HepG2 (cell line): ENCODE measurements around the gene NWD2. TPM values are rescaled to one million over a fixed set of nuclear protein-coding genes. Genes with fewer than 3 reads are reported as not detected.

Source experiments
- ATAC-seq: fragments of 200-7000 bp; cut with Tn5 transposase; 3 replicates; pipeline ENCODE4 v1.9.1; 2020; ENCODE audit warnings: mild to moderate bottlenecking, moderate library complexity
- BruUV-seq: library from RNA; stranded (reverse); fragments of 400-500 nt; replicated peaks from 2 replicates; lab custom pipeline; 2021; lab: Mats Ljungman, UMichigan
- CTCF ChIA-PET: fragments of 300-600 bp; formaldehyde crosslinking; extraction: SDS; loops from one replicate; lab custom pipeline; 2021; ENCODE audit warnings: low total read pairs, inconsistent platforms, low intra/inter-chr PET ratio; lab: Yijun Ruan, JAX
- POLR2A ChIA-PET: fragments of 350-600 bp; sonication (Branson Sonifier 250); formaldehyde crosslinking; loops from one replicate; lab custom pipeline; 2020; ENCODE audit warnings: antibody characterized with exemption, inconsistent platforms; lab: Yijun Ruan, JAX
- DNase-seq: peaks from one replicate; pipeline ENCODE4 v3.0.0-alpha.2; 2015; ENCODE audit warnings: low spot score
- FAIRE-seq: peaks from 3 replicates; lab custom pipeline; 2011; peaks lifted over from hg19 to GRCh38; lab: Jason Lieb, UNC
- H2AFZ ChIP-seq: one replicate; pipeline ENCODE4 v1.6.1; 2011; ENCODE audit warnings: low read length, inconsistent platforms
- H3K27ac ChIP-seq: fragments of 300-600 bp; 3 replicates; pipeline ENCODE4 v1.8.0; 2011; ENCODE audit warnings: mixed run types, mild to moderate bottlenecking, mixed read lengths, low read length, inconsistent platforms; ENCODE audit not compliant: insufficient read depth; ENCODE audit errors: extremely low read length
- H3K27me3 ChIP-seq, 2 experiments: fragments of 200-600 bp in 1 of 2; 2 replicates in 1 of 2; 3 replicates in 1 of 2; pipeline versions ENCODE4 v1.6.0 to v1.8.0; 2011; ENCODE audit warnings: low read length in 2 of 2, mild to moderate bottlenecking in 2 of 2, moderate library complexity in 2 of 2, inconsistent platforms in 1 of 2; ENCODE audit not compliant: insufficient read depth in 2 of 2, control insufficient read depth in 1 of 2
- H3K36me3 ChIP-seq, 2 experiments: fragments of 200-600 bp in 1 of 2; replicated peaks in 1 of 2; 2 replicates in 1 of 2; 3 replicates in 1 of 2; pipeline versions ENCODE4 v1.5.1 to v1.8.0; 2011; ENCODE audit warnings: low read length in 2 of 2, inconsistent platforms in 1 of 2; ENCODE audit not compliant: insufficient read depth in 2 of 2, control insufficient read depth in 1 of 2
- H3K4me1 ChIP-seq: 2 replicates; pipeline ENCODE4 v1.5.1; 2012; ENCODE audit warnings: low read length, inconsistent platforms; ENCODE audit not compliant: insufficient read depth
- H3K4me2 ChIP-seq: 2 replicates; pipeline ENCODE4 v1.6.0; 2011; ENCODE audit warnings: low read depth, low read length, inconsistent platforms
- H3K4me3 ChIP-seq, 3 experiments: fragments of 200-600 bp in 1 of 3; sonication (generic), shearing (Covaris generic) in 1 of 3; replicated peaks in 1 of 3; 2 replicates each; pipeline ENCODE4 v1.5.1; 2011 to 2016; ENCODE audit warnings: low read length in 3 of 3, inconsistent platforms in 2 of 3, low read depth in 2 of 3, mild to moderate bottlenecking in 2 of 3, control low read depth in 1 of 3, mixed read lengths in 1 of 3; ENCODE audit not compliant: insufficient read depth in 1 of 3
- H3K79me2 ChIP-seq: one replicate; pipeline ENCODE4 v1.6.1; 2011; ENCODE audit warnings: low read length, inconsistent platforms; ENCODE audit not compliant: insufficient read depth
- H3K9ac ChIP-seq: 2 replicates; pipeline ENCODE4 v1.6.0; 2011; ENCODE audit warnings: mild to moderate bottlenecking, low read depth, low read length, inconsistent platforms; ENCODE audit not compliant: insufficient read depth
- H3K9me3 ChIP-seq: 2 replicates; pipeline ENCODE4 v1.5.1; 2012; ENCODE audit warnings: mild to moderate bottlenecking, low read length
- H4K20me1 ChIP-seq: 2 replicates; pipeline ENCODE4 v1.6.0; 2011; ENCODE audit warnings: inconsistent platforms, mild to moderate bottlenecking, low read length, moderate library complexity; ENCODE audit not compliant: insufficient read depth
- AGO2 ChIP-seq: fragments of 200-400 bp; formaldehyde crosslinking; optimal IDR thresholded peaks from 2 replicates; pipeline ENCODE3; 2017; ENCODE audit warnings: mild to moderate bottlenecking, low read depth, low read length, moderate library complexity
- CBX2 ChIP-seq, 2 experiments: fragments of 200-600 bp in 1 of 2; sonication (generic); formaldehyde crosslinking in 1 of 2; IDR thresholded peaks; 2 replicates each; pipeline versions ENCODE4 v1.7.0 to v1.8.1; 2018 to 2022; ENCODE audit warnings: low read depth in 2 of 2, low read length in 1 of 2, mild to moderate bottlenecking in 1 of 2, missing genetic modification reagents in 1 of 2
- GABPB1 ChIP-seq: IDR thresholded peaks from 2 replicates; pipeline ENCODE4 v1.6.1; 2016; ENCODE audit warnings: mild to moderate bottlenecking, missing genetic modification reagents, moderate library complexity, missing compliant biosample characterization
- GATAD2A ChIP-seq: IDR thresholded peaks from 2 replicates; pipeline ENCODE4 v1.6.1; 2016
- PITX1 ChIP-seq: sonication (generic); formaldehyde crosslinking; IDR thresholded peaks from 2 replicates; pipeline ENCODE4 v1.5.1; 2020; ENCODE audit warnings: mild to moderate bottlenecking, missing genetic modification reagents
- PPARG ChIP-seq: conservative IDR thresholded peaks from 2 replicates; pipeline ENCODE4 v1.6.1; 2016; ENCODE audit warnings: missing biosample characterization, missing genetic modification reagents
- RNF2 ChIP-seq: fragments of 450-650 bp; conservative IDR thresholded peaks from 2 replicates; pipeline ENCODE4 v1.6.1; 2016; ENCODE audit warnings: low read depth
- SIX1 ChIP-seq: sonication (generic); formaldehyde crosslinking; IDR thresholded peaks from 2 replicates; pipeline ENCODE4 v1.4.0; 2020; ENCODE audit warnings: missing genetic modification reagents, borderline replicate concordance
- ZC3H4 ChIP-seq: sonication (generic); formaldehyde crosslinking; IDR thresholded peaks from 2 replicates; pipeline ENCODE4 v1.4.0; 2020; ENCODE audit warnings: missing genetic modification reagents, borderline replicate concordance
- ZNF24 ChIP-seq: fragments of 450-650 bp; IDR thresholded peaks from 2 replicates; pipeline ENCODE4 v1.6.1; 2017; ENCODE audit warnings: antibody characterized with exemption, mild to moderate bottlenecking
- ZNF75D ChIP-seq: sonication (generic); formaldehyde crosslinking; IDR thresholded peaks from 2 replicates; pipeline ENCODE4 v1.8.1; 2023; ENCODE audit warnings: missing genetic modification reagents, mild to moderate bottlenecking, borderline replicate concordance
- WGBS: methylation state at CpG from one replicate; pipeline ENCODE4 v1.1.6; 2017; ENCODE audit warnings: low lambda C conversion rate; 5-methylcytosine and 5-hydroxymethylcytosine counted together
- in situ Hi-C: cut with HindIII; loops from 2 replicates; pipeline ENCODE4 v1.10.0; 2017; ENCODE audit warnings: low pct_unique_long_range_greater_than_20kb; ENCODE audit not compliant: extremely low pct_ligation_motif_present
- intact Hi-C: fragments of 100-400 bp; cut with micrococcal nuclease; formaldehyde crosslinking; loops from one replicate; pipeline ENCODE4 v1.10.0; 2022; ENCODE audit not compliant: unreplicated experiment
- polyA plus RNA-seq, 8 experiments: library from polyadenylated mRNA; depleted of rRNA in 3 of 8; stranded (reverse) in 7 of 8; unstranded in 1 of 8; fragments of >200 nt; fragmentation: Illumina TruSeq in 4 of 8; extraction: Trizol in 4 of 8; gene quantifications; 2 replicates each; pipeline versions ENCODE4 v1.2.1 to v1.2.3, GENCODE V29; 2011 to 2016; ENCODE audit warnings: low read depth in 4 of 8, missing spikeins in 1 of 8, mixed read lengths in 1 of 8; ENCODE audit not compliant: insufficient read depth in 1 of 8
- total RNA-seq, 5 experiments: library from RNA; depleted of rRNA; stranded (reverse); fragments of >200 nt; fragmentation: Illumina TruSeq; extraction: Trizol; gene quantifications; 2 replicates each; pipeline ENCODE4 v1.2.3, GENCODE V29; 2016; ENCODE audit warnings: low read depth in 1 of 5
- TF ChIP-seq, protein P1 (sequence below): sonication (generic); formaldehyde crosslinking; IDR thresholded peaks from 2 replicates; pipeline ENCODE4 v1.8.0; 2022; ENCODE audit warnings: missing genetic modification reagents, mild to moderate bottlenecking, moderate library complexity, borderline replicate concordance
- TF ChIP-seq, protein P2 (sequence below), 2 experiments: sonication (generic) in 1 of 2; formaldehyde crosslinking in 1 of 2; IDR thresholded peaks; 2 replicates each; pipeline versions ENCODE4 v1.6.1 to v1.9.0; 2014 to 2022; ENCODE audit warnings: antibody characterized with exemption in 1 of 2, borderline replicate concordance in 1 of 2, inconsistent platforms in 1 of 2, low read depth in 1 of 2, missing genetic modification reagents in 1 of 2

Gene NWD2
- total and polyA plus RNA-seq, 2 of the 13 experiments (the other 11 are each of a cell fraction or from before 2014, with no cell fraction given) = not detected

DNA sequence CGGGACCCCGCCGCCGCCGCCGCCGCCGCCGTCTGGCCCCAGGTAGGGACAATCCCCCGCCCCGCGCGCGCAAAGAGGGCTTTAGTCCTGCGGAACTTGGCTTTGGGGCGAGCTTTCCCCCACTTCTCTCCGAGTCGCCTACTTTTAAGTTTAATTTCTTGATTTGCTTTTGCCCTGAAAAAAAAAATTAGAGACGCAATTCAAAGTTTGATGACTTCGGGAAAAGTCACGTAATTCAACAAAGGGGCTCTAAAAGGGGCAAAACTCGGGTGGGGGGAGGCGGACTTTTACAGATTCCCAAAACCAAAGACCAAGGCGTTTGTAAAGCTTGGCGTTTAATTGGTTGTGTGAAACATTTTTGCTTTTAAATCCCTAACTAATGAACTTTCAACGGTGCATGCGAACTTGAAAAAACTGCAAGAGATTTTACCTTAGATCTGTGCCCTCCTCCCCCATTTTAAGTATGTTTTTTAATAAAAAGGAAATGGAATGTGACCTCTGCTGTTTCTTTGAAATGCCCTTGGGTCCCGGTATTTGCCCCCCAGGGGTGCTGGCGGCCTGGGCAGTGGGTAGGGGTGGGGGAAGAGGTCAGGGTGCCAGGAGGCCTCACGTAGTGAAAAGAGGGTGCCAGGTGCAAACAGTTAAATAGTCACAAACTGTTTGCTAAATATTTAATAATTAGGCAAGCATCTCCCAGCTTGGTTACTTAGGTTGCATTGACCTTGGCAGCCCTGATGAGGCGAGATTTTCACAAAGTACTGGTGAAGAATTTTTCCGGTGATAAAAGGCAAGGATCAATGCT, 209.7 kb downstream of the NWD2 start:
- WGBS = 5% methylated on average over 23 of the region's 32 CpGs
- Histone ChIP-seq H3K27me3 (peaks cover 0 to 26% of the 10 kb centered on the region in 2 experiments; a peak in 4 of 5 replicates), H3K4me3 (peak overlapping the region in 2 of 3 experiments; percentile 18 to 65; a peak in 3 of 6 replicates), H3K9ac (no peak overlapping the region), H3K4me1 (peaks cover 33% of the 10 kb centered on the region), H3K9me3 (no peaks in the 10 kb centered on the region), H2AFZ (no peak overlapping the region), H4K20me1 (no peaks in the 10 kb centered on the region), H3K4me2 (peak overlapping the region; percentile 90), H3K79me2 (no peaks in the 10 kb centered on the region), H3K36me3 (no peaks in the 10 kb centered on the region), H3K27ac (no peak overlapping the region)
- ChIA-PET POLR2A (interaction anchor here (1.5 kb wide), 2 partner anchors 10 to 20 kb away, joined by 3 to 5 read pairs; no protein-coding TSS in a partner anchor), CTCF (interaction anchor here (1.0 to 2.8 kb wide), 2 partner anchors 113 to 348 kb away, joined by 5 to 10 read pairs; no protein-coding TSS in a partner anchor)
- FAIRE-seq (no peak), DNase-seq (no peak), ATAC-seq (no peak)
- in situ Hi-C loops = loop anchor here (5.0 to 10.0 kb wide), 2 partner anchors 113 to 341 kb away; no protein-coding TSS in a partner anchor
- BruUV-seq = no TSS peak
- intact Hi-C loops = loop anchor here (1.0 to 5.0 kb wide), 4 partner anchors 112 to 583 kb away; no protein-coding TSS in a partner anchor
- TF ChIP-seq CBX2 (IDR thresholded peaks at IDR 0.05; ENCODE audit: low read depth, low read length) (peak; percentile 69; the same call in 1 of the 2 replicates), CBX2 (CRISPR knock-in tag; IDR thresholded peaks at IDR 0.05; ENCODE audit: low read depth) (no peak), PITX1 (CRISPR knock-in tag) (no peak), AGO2 (no peak), ZNF75D (CRISPR knock-in tag) (no peak), SIX1 (CRISPR knock-in tag) (no peak), ZNF24 (no peak), GABPB1 (CRISPR knock-in tag) (no peak), RNF2 (0 out of 2 replicates have a peak, but pooled peaks have one; percentile 17), ZC3H4 (CRISPR knock-in tag) (no peak), GATAD2A (no peak), PPARG (CRISPR knock-in tag) (no peak)
- TF ChIP-seq, protein P1, sequence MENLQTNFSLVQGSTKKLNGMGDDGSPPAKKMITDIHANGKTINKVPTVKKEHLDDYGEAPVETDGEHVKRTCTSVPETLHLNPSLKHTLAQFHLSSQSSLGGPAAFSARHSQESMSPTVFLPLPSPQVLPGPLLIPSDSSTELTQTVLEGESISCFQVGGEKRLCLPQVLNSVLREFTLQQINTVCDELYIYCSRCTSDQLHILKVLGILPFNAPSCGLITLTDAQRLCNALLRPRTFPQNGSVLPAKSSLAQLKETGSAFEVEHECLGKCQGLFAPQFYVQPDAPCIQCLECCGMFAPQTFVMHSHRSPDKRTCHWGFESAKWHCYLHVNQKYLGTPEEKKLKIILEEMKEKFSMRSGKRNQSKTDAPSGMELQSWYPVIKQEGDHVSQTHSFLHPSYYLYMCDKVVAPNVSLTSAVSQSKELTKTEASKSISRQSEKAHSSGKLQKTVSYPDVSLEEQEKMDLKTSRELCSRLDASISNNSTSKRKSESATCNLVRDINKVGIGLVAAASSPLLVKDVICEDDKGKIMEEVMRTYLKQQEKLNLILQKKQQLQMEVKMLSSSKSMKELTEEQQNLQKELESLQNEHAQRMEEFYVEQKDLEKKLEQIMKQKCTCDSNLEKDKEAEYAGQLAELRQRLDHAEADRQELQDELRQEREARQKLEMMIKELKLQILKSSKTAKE (CRISPR knock-in tag) = no peak
- TF ChIP-seq, protein P2, sequence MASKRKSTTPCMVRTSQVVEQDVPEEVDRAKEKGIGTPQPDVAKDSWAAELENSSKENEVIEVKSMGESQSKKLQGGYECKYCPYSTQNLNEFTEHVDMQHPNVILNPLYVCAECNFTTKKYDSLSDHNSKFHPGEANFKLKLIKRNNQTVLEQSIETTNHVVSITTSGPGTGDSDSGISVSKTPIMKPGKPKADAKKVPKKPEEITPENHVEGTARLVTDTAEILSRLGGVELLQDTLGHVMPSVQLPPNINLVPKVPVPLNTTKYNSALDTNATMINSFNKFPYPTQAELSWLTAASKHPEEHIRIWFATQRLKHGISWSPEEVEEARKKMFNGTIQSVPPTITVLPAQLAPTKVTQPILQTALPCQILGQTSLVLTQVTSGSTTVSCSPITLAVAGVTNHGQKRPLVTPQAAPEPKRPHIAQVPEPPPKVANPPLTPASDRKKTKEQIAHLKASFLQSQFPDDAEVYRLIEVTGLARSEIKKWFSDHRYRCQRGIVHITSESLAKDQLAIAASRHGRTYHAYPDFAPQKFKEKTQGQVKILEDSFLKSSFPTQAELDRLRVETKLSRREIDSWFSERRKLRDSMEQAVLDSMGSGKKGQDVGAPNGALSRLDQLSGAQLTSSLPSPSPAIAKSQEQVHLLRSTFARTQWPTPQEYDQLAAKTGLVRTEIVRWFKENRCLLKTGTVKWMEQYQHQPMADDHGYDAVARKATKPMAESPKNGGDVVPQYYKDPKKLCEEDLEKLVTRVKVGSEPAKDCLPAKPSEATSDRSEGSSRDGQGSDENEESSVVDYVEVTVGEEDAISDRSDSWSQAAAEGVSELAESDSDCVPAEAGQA (IDR thresholded peaks at IDR 0.05; ENCODE audit: low read depth) = 0 out of 2 replicates have a peak, but pooled peaks have one; percentile 3
- TF ChIP-seq, protein P2 (CRISPR knock-in tag; IDR thresholded peaks at IDR 0.05; ENCODE audit: borderline replicate concordance) = no peak
